ENCODE results near the gene NDST1. TPM values are rescaled to one million over a fixed set of nuclear protein-coding genes. Genes with fewer than 3 reads are reported as not detected.

NDST1 gene
- total RNA-seq, 1 donor from 2014 or later = 17.1 TPM

GRCh38 chr5:150567031-150567717, 59.2 kb downstream of the NDST1 start:
- FAIRE-seq (no peak), DNase-seq (ENCODE audit: low read depth) (peak; percentile 48)
- no peak for TF ChIP-seq CTCF (IDR thresholded peaks at IDR 0.05; ENCODE audit: insufficient read depth, low read length, severe bottlenecking)
- H3K4me3 ChIP-seq (ENCODE audit: low read depth, low read length) = no peak overlapping the region
- H3K36me3 ChIP-seq (ENCODE audit: control insufficient read depth, insufficient read depth, low read length) = no peaks in the 10 kb centered on the region
- H3K27me3 ChIP-seq (ENCODE audit: control insufficient read depth, insufficient read depth, low read length) = no peaks in the 10 kb centered on the region

GRCh38 chr5:150568663-150569062, 60.7 kb downstream of the NDST1 start:
- no peak for TF ChIP-seq CTCF (IDR thresholded peaks at IDR 0.05; ENCODE audit: insufficient read depth, low read length, severe bottlenecking)
- Histone ChIP-seq H3K36me3 (ENCODE audit: control insufficient read depth, insufficient read depth, low read length) (no peaks in the 10 kb centered on the region), H3K4me3 (ENCODE audit: low read depth, low read length) (no peak overlapping the region), H3K27me3 (ENCODE audit: control insufficient read depth, insufficient read depth, low read length) (no peaks in the 10 kb centered on the region)
- no peak for FAIRE-seq
- DNase-seq (ENCODE audit: low read depth) = no peak

- no peak for DNase-seq (ENCODE audit: low read depth)
- Histone ChIP-seq H3K4me3 (ENCODE audit: low read depth, low read length) (no peak overlapping the region), H3K36me3 (ENCODE audit: control insufficient read depth, insufficient read depth, low read length) (no peaks in the 10 kb centered on the region), H3K27me3 (ENCODE audit: control insufficient read depth, insufficient read depth, low read length) (no peaks in the 10 kb centered on the region)
- FAIRE-seq = no peak
- TF ChIP-seq CTCF (IDR thresholded peaks at IDR 0.05; ENCODE audit: insufficient read depth, low read length, severe bottlenecking) = no peak
These were observed 62.4 kb downstream of the NDST1 start for GRCh38 chr5:150570333-150570732.

GRCh38 chr5:150571836-150572235, 63.9 kb downstream of the NDST1 start:
- H3K27me3 ChIP-seq (ENCODE audit: control insufficient read depth, insufficient read depth, low read length) = no peaks in the 10 kb centered on the region
- no peaks in the 10 kb centered on the region for H3K36me3 ChIP-seq (ENCODE audit: control insufficient read depth, insufficient read depth, low read length)
- no peak for FAIRE-seq
- TF ChIP-seq CTCF (IDR thresholded peaks at IDR 0.05; ENCODE audit: insufficient read depth, low read length, severe bottlenecking) = no peak
- DNase-seq (ENCODE audit: low read depth) = no peak
- no peak overlapping the region for H3K4me3 ChIP-seq (ENCODE audit: low read depth, low read length)

- FAIRE-seq = no peak
- Histone ChIP-seq H3K27me3 (ENCODE audit: control insufficient read depth, insufficient read depth, low read length) (no peaks in the 10 kb centered on the region), H3K4me3 (ENCODE audit: low read depth, low read length) (no peak overlapping the region), H3K36me3 (ENCODE audit: control insufficient read depth, insufficient read depth, low read length) (no peaks in the 10 kb centered on the region)
- no peak for TF ChIP-seq CTCF (IDR thresholded peaks at IDR 0.05; ENCODE audit: insufficient read depth, low read length, severe bottlenecking)
- DNase-seq (ENCODE audit: low read depth) = no peak
These were observed 65.3 kb downstream of the NDST1 start for GRCh38 chr5:150573216-150573615.

Measured in bronchial epithelial cell (primary cell).